22Rv1 (cell line): ENCODE results near the gene SWSAP1.
A peak's percentile ranks its signal among the peaks of the same experiment; 100 is the strongest.
"Not testable (repeated sequence)": the region's sequence is repeated elsewhere in the genome, so short reads cannot be mapped to it uniquely, and the experiment has no call there.

ENCODE experiments used
- H3K27ac ChIP-seq: fragments of 450-650 bp; 2 replicates; pipeline ENCODE4 v1.5.1; 2017
- CTCF ChIP-seq: fragments of 450-650 bp; IDR thresholded peaks from 2 replicates; pipeline ENCODE4 v1.5.1; 2017; ENCODE audit warnings: mild to moderate bottlenecking
- ZFX ChIP-seq: fragments of 450-650 bp; IDR thresholded peaks from 2 replicates; pipeline ENCODE4 v1.6.1; 2017; ENCODE audit warnings: antibody characterized with exemption, borderline replicate concordance

Gene SWSAP1

GRCh38 chr19:11374433-11375142 lies at the start of gene SWSAP1:
SWSAP1 (plus strand) TSS chr19:11374666; CDS start chr19:11374681, 15 bp downstream.
- peak within 1 kb of the TSS; percentile 98 for H3K27ac ChIP-seq
- no peak for TF ChIP-seq ZFX
- no peak for TF ChIP-seq CTCF

- no peak for TF ChIP-seq ZFX
- TF ChIP-seq CTCF: no peak
- H3K27ac ChIP-seq: peak overlapping the region; percentile 60
Observed at GRCh38 chr19:11324748-11325389, 49.6 kb upstream of the SWSAP1 start.

- H3K27ac ChIP-seq: no peak overlapping the region
- no peak for TF ChIP-seq CTCF
- TF ChIP-seq ZFX: no peak
Observed at GRCh38 chr19:11325544-11325943, 48.9 kb upstream of the SWSAP1 start.

GRCh38 chr19:11330127-11330526 lies 44.3 kb upstream of the SWSAP1 start:
- TF ChIP-seq CTCF: no peak
- TF ChIP-seq ZFX: no peak
- H3K27ac ChIP-seq: no peak overlapping the region

- TF ChIP-seq CTCF: no peak
- TF ChIP-seq ZFX: no peak
- no peak overlapping the region for H3K27ac ChIP-seq
Observed at GRCh38 chr19:11331502-11331901, 43.0 kb upstream of the SWSAP1 start.

GRCh38 chr19:11332822-11333221 lies 41.6 kb upstream of the SWSAP1 start:
- H3K27ac ChIP-seq: no peak overlapping the region
- TF ChIP-seq ZFX: no peak
- no peak for TF ChIP-seq CTCF

DNA sequence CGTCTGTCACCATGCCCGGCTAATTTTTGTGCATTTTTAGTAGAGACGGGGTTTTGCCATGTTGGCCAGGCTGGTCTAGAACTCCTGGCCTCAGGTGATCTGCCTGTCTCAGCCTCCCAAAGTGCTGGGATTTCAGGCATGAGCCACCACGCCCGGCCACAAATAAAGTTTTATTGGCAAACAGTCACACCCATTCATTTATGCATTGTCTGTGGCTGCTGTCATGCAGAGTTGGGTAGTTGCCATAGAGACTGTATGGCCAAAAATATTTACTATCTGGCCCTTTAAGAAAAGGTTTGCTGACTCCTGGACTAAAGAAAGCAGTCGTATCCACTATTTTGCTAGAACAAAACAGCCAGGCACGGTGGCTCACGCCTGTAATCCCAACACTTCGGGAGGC lies 40.6 kb upstream of the SWSAP1 start:
- H3K27ac ChIP-seq: not testable (repeated sequence)
